Mammary epithelial cell (primary cell): ENCODE results near the gene MAN2A2.

Source experiments
- EZH2 ChIP-seq: IDR thresholded peaks from 2 replicates; pipeline ENCODE4 v1.6.1; 2012; ENCODE audit warnings: low read length, inconsistent platforms, borderline replicate concordance
- TF ChIP-seq, protein P1 (sequence below), 2 donors: IDR thresholded peaks in 1 of 2; conservative IDR thresholded peaks in 1 of 2; 2 replicates each; pipeline ENCODE4 v1.5.1; 2011 to 2012; ENCODE audit warnings: inconsistent platforms in 2 of 2, low read length in 2 of 2, mild to moderate bottlenecking in 2 of 2, control low read depth in 1 of 2, low read depth in 1 of 2; ENCODE audit not compliant: insufficient read depth in 1 of 2; ENCODE audit errors: extremely low read depth in 1 of 2

DNA sequence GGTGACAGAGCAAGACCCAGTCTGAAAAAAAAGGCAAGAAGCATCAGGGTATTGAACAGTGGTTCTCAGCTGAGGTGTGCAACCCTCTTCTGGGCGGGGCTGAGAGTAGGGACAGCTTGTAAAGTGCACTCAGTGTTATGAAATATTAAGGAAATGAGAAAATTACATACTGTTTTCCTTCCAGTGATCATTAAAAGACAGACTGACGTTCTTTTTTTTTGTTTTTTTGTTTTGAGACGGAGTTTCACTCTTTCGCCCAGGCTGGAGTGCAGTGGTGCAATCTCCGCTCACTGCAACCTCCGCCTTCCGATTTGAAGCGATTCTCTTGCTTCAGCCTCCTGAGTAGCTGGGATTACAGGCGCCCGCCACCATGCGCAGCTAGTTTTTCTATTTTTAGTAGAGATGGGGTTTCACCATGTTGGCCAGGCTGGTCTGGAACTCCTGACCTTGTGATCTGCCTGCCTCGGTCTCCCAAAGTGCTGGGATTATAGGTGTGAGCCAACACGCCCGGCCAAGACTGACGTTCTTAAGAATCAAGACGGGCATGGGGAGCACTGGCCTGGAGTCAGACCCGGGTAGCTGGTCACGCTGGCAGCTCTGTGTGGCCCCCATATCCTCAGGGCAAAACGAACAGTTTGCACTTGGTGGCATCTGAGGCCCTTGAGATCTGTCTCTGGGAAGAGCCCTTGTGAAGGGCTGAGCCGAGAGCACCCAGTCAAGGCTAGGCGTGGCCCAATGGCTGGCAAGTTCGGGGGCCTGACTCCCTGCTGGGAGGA, 11.4 kb downstream of the MAN2A2 start:
- TF ChIP-seq, protein P1, sequence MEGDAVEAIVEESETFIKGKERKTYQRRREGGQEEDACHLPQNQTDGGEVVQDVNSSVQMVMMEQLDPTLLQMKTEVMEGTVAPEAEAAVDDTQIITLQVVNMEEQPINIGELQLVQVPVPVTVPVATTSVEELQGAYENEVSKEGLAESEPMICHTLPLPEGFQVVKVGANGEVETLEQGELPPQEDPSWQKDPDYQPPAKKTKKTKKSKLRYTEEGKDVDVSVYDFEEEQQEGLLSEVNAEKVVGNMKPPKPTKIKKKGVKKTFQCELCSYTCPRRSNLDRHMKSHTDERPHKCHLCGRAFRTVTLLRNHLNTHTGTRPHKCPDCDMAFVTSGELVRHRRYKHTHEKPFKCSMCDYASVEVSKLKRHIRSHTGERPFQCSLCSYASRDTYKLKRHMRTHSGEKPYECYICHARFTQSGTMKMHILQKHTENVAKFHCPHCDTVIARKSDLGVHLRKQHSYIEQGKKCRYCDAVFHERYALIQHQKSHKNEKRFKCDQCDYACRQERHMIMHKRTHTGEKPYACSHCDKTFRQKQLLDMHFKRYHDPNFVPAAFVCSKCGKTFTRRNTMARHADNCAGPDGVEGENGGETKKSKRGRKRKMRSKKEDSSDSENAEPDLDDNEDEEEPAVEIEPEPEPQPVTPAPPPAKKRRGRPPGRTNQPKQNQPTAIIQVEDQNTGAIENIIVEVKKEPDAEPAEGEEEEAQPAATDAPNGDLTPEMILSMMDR (conservative IDR thresholded peaks at IDR 0.05 in 1 of 2, IDR thresholded peaks at IDR 0.05 in 1 of 2; ENCODE audit: extremely low read depth in 1 of 2, insufficient read depth in 1 of 2, low read depth in 1 of 2, low read length in 2 of 2), result no peak
- no peak for TF ChIP-seq EZH2
